ENCODE results near the gene JAKMIP2.

DNA sequence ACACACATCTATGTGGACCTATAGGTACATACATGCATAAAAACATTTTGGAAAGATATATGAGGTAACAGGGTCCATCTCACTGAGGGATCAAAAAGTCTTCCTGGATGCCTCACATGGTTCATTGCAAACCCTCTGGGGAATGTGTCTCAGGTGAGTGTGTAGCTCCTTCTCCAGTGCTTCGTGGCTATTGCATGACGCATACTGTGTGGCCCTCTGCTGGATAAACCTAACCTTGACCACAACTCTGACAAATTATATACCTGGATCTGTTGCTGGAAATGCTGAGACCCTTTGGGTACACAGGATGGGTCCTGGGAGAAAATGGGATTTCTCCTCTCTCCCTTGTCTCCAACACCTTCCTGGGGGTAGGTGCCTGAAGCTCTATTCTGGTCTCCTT lies 91.9 kb downstream of the JAKMIP2 start:
- TF ChIP-seq, protein P1, sequence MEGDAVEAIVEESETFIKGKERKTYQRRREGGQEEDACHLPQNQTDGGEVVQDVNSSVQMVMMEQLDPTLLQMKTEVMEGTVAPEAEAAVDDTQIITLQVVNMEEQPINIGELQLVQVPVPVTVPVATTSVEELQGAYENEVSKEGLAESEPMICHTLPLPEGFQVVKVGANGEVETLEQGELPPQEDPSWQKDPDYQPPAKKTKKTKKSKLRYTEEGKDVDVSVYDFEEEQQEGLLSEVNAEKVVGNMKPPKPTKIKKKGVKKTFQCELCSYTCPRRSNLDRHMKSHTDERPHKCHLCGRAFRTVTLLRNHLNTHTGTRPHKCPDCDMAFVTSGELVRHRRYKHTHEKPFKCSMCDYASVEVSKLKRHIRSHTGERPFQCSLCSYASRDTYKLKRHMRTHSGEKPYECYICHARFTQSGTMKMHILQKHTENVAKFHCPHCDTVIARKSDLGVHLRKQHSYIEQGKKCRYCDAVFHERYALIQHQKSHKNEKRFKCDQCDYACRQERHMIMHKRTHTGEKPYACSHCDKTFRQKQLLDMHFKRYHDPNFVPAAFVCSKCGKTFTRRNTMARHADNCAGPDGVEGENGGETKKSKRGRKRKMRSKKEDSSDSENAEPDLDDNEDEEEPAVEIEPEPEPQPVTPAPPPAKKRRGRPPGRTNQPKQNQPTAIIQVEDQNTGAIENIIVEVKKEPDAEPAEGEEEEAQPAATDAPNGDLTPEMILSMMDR (IDR thresholded peaks at IDR 0.05; ENCODE audit: low read depth, low read length, poor library complexity, severe bottlenecking), result peak; percentile 31
- TF ChIP-seq EZH2phosphoT487 (IDR thresholded peaks at IDR 0.05; ENCODE audit: borderline replicate concordance, low read length), result no peak

Measured in DOHH2 (cell line).